ENCODE results near the gene AK5.

AK5 gene

GRCh38 chr1:77533660-77534305, 252.0 kb downstream of the AK5 start:
- ChIA-PET CTCF (interaction anchor here (0.7 to 4.2 kb wide), 31 partner anchors 9 to 391 kb away, joined by 3 to 42 read pairs (median 4); partner anchors contain the start of genes AK5 and ZZZ3), POLR2A (interaction anchor here (1.1 kb wide), 1 partner anchor 23 kb away, joined by 4 read pairs; no protein-coding TSS in a partner anchor)
- DNase-seq (ENCODE audit: low read depth, low spot score) = no peak
- TF ChIP-seq, protein P1, sequence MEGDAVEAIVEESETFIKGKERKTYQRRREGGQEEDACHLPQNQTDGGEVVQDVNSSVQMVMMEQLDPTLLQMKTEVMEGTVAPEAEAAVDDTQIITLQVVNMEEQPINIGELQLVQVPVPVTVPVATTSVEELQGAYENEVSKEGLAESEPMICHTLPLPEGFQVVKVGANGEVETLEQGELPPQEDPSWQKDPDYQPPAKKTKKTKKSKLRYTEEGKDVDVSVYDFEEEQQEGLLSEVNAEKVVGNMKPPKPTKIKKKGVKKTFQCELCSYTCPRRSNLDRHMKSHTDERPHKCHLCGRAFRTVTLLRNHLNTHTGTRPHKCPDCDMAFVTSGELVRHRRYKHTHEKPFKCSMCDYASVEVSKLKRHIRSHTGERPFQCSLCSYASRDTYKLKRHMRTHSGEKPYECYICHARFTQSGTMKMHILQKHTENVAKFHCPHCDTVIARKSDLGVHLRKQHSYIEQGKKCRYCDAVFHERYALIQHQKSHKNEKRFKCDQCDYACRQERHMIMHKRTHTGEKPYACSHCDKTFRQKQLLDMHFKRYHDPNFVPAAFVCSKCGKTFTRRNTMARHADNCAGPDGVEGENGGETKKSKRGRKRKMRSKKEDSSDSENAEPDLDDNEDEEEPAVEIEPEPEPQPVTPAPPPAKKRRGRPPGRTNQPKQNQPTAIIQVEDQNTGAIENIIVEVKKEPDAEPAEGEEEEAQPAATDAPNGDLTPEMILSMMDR (IDR thresholded peaks at IDR 0.05; ENCODE audit: insufficient read depth, low read length, missing control alignments) = peak; percentile 69
- H3K4me3 ChIP-seq (ENCODE audit: low read depth, low read length) = no peak overlapping the region

GRCh38 chr1:77534456-77534855, 252.6 kb downstream of the AK5 start:
- TF ChIP-seq, protein P1 (IDR thresholded peaks at IDR 0.05; ENCODE audit: insufficient read depth, low read length, missing control alignments) = no peak
- POLR2A ChIA-PET = no interaction called here
- DNase-seq (ENCODE audit: low read depth, low spot score) = no peak
- CTCF ChIA-PET = interaction anchor here (0.9 to 4.2 kb wide), 10 partner anchors 9 to 389 kb away, joined by 3 to 42 read pairs (median 10); partner anchors contain the start of gene AK5
- H3K4me3 ChIP-seq (ENCODE audit: low read depth, low read length) = no peak overlapping the region

DNA sequence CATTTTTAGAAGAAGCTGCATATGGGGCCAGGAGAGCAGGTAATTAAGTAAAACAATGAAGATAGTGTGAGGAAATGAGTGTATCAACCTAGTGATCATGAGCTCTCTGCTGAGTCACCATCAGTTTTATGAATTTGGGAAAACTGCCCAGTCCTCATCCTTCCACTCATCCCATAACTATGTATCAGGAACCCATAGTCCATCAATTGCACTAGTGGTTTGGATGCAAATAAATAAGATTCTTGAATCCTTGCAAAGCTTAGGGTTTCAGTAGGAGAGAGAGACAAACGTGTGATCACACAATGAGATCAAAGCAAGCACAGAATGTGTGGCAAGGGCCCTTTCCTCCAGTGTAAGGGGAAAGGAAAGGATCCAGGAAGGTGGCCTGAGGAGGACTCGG, 255.0 kb downstream of the AK5 start:
- CTCF ChIA-PET = interaction anchor here (1.0 to 4.9 kb wide), 9 partner anchors 9 to 382 kb away, joined by 3 to 20 read pairs (median 3); no protein-coding TSS in a partner anchor
- no peak overlapping the region for H3K4me3 ChIP-seq (ENCODE audit: low read depth, low read length)
- TF ChIP-seq, protein P1 (IDR thresholded peaks at IDR 0.05; ENCODE audit: insufficient read depth, low read length, missing control alignments) = no peak
- POLR2A ChIA-PET = interaction anchor here (0.6 to 1.8 kb wide), 6 partner anchors 8 to 189 kb away, joined by 3 to 12 read pairs (median 4); no protein-coding TSS in a partner anchor
- DNase-seq (ENCODE audit: low read depth, low spot score) = peak; percentile 93

DNA sequence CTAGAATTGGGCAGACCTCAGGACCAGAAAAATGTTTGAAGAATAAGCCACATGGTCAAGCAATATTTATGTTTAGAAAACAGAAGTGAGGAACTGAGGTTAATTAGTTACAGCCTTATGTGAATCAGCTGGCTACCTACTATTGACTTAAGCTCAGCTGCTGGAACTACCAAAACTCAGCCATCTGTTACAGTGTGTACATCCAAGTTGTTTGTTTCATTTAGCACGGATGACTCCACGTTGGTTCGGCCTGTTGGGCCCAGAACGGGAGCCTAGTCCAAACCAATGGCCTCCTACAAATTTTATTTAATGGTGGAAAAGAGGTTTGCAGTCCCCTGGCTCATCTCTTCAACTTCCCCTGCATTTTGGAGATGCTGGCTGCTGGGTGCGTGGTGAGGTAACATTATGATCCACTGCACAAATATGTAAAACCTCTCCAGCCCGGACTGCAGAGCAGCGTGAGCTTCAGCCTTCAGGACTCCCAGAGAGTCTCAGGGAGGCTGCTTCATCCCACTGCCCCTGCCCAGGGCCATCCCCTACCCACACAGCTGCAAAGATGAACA, 257.2 kb downstream of the AK5 start:
- TF ChIP-seq, protein P1 (IDR thresholded peaks at IDR 0.05; ENCODE audit: insufficient read depth, low read length, missing control alignments) = no peak
- POLR2A ChIA-PET = interaction anchor here (0.8 to 1.8 kb wide), 4 partner anchors 15 to 145 kb away, joined by 3 to 16 read pairs (median 4); no protein-coding TSS in a partner anchor
- CTCF ChIA-PET = interaction anchor here (0.8 to 4.9 kb wide), 2 partner anchors 19 to 145 kb away, joined by 3 to 20 read pairs; no protein-coding TSS in a partner anchor
- DNase-seq (ENCODE audit: low read depth, low spot score) = peak; percentile 65
- no peak overlapping the region for H3K4me3 ChIP-seq (ENCODE audit: low read depth, low read length)

DNA sequence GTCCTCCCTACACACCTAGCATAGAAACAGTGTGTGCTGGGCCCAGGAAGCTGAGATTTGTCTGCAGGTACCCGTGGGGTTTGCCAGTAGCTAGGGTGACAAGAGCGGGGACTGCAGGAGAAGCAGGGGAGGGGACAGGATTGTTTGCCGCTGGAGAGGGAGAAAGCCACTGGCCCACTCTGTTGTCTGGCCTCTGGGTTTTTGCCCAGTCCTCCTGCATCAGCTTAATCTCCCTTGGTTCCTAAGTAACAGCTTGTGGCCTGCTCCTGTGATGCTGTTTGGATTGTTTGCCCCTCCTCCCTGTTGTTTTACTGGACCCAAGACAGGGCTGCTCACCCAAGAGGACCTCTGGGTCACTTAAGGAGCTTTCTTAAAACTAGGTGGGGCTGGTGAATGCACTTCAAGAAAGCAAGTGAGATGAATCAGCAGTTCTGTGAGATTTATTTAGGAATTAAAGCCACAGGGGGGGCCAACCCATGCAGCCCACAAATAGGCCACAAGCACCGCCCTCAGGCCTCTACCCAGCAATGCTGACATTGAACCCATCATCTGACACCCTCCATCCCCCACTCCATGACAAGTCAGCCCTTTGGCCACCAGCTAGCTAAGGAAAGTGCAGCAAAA, 257.8 kb downstream of the AK5 start:
- DNase-seq (ENCODE audit: low read depth, low spot score) = peak; percentile 57
- POLR2A ChIA-PET = interaction anchor here (0.8 to 1.8 kb wide), 4 partner anchors 14 to 144 kb away, joined by 3 to 16 read pairs (median 4); no protein-coding TSS in a partner anchor
- TF ChIP-seq, protein P1 (IDR thresholded peaks at IDR 0.05; ENCODE audit: insufficient read depth, low read length, missing control alignments) = no peak
- H3K4me3 ChIP-seq (ENCODE audit: low read depth, low read length) = no peak overlapping the region
- CTCF ChIA-PET = interaction anchor here (4.9 kb wide), 1 partner anchor 144 kb away, joined by 20 read pairs; no protein-coding TSS in a partner anchor
